Stomach (tissue), 4 donors: ENCODE data around the gene GNB5.

Experiments used
- POLR2A ChIP-seq, 4 donors: fragments of 450-650 bp; IDR thresholded peaks; one replicate each; pipeline ENCODE4 v1.6.1; 2016; ENCODE audit warnings: antibody characterized with exemption in 4 of 4, control low read depth in 2 of 4, mild to moderate bottlenecking in 1 of 4, moderate library complexity in 1 of 4
- POLR2AphosphoS5 ChIP-seq, 3 donors: sonication (generic); formaldehyde crosslinking; IDR thresholded peaks; one replicate each; pipeline ENCODE4 v1.6.1; 2016; ENCODE audit warnings: antibody characterized with exemption in 3 of 3
- TF ChIP-seq, protein P1 (sequence below), 7 experiments: fragments of 450-650 bp in 4 of 7; fragments of 200-600 bp in 3 of 7; sonication (generic) in 3 of 7; IDR thresholded peaks; one replicate each; pipeline ENCODE4 v1.5.1; 2016 to 2019; ENCODE audit warnings: antibody characterized with exemption in 7 of 7, control low read depth in 2 of 7, mild to moderate bottlenecking in 1 of 7

DNA sequence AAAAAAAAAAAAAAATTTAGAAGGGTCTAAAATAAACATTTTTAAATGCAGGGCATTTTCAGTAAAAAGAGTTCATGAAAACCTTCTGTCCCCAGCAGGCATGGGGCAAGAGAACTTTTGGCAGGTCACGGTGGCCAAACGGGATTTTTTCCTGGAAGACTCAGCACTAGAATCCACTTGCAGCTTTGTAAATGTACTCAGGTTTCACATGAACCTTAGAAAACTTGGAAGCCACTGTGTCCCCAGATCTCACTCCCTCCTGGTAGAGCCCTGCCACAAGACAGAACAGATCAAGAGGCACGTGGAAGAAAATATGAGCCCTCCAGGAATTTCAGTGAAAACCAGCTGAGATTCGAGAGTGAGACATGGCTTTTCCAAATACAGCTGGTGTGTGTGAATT is 2.1 kb upstream of the GNB5 start:
- TF ChIP-seq POLR2AphosphoS5 (IDR thresholded peaks at IDR 0.05) (no peak), POLR2A (IDR thresholded peaks at IDR 0.05) (no peak)
- TF ChIP-seq, protein P1, sequence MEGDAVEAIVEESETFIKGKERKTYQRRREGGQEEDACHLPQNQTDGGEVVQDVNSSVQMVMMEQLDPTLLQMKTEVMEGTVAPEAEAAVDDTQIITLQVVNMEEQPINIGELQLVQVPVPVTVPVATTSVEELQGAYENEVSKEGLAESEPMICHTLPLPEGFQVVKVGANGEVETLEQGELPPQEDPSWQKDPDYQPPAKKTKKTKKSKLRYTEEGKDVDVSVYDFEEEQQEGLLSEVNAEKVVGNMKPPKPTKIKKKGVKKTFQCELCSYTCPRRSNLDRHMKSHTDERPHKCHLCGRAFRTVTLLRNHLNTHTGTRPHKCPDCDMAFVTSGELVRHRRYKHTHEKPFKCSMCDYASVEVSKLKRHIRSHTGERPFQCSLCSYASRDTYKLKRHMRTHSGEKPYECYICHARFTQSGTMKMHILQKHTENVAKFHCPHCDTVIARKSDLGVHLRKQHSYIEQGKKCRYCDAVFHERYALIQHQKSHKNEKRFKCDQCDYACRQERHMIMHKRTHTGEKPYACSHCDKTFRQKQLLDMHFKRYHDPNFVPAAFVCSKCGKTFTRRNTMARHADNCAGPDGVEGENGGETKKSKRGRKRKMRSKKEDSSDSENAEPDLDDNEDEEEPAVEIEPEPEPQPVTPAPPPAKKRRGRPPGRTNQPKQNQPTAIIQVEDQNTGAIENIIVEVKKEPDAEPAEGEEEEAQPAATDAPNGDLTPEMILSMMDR (IDR thresholded peaks at IDR 0.05): no peak
